ENCODE results near the gene VEGFC. TPM values are rescaled to one million over a fixed set of nuclear protein-coding genes. Genes with fewer than 3 reads are reported as not detected.
A peak's percentile ranks its signal among the peaks of the same experiment; 100 is the strongest.

VEGFC gene
- polyA plus RNA-seq, 1 donor, result 8.4 TPM

DNA sequence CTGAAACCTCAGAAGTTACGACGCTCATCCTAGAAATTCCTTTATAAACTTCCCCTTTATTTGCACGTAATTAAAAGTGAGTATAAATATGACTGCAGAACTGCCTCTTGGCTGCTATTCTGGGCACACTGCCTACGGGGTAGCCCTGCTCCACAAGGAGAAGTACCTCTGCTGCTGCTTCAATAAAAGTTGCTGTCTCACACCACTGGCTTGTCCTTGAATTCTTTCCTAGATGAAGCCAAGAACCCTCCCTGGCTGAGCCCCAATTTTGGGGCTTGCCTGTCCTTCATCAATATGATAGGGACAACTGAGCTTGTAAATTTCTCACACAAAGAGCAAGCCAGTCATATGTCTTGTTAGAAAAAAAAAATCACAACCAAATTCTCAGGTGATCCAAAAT, 115.8 kb downstream of the VEGFC start:
- DNase-seq, result no peak

DNA sequence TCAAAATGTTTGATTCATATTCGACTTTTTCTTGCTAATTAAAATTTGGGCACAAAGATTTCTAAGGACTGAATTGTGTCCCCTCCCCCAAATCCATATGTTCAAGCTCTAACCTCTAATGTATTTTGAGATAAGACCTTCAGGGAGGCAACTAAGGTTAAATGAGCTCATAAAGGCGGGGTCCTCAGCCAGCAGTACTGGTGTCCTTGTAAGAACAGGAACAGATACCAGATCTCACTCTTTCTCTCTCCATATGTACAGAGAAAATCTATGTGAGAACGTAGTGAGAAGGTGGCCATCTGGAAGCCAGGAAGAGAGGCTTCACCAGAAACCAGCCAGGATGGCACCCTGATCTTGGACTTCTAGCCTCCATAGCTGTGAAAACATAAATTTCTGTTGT, 116.9 kb downstream of the VEGFC start:
- no peak for DNase-seq

DNA sequence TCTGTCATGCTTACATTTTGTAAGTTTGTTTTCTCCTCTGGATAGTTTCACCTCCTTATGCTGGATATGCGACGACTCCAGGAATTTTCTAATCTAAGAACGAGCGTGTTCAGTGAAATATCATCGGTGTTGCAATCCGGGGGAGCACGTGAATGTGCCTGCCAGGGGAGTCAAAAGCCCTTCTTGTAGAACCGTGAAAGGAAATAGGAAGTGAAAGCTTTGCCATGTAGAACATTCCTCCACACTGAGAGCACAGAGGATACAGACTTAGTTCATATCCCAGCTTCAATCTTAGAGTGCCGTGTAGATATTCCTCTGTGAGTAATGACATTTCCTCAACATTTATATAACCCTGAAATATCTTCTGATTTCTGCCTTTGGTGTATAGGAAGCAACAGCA, 121.2 kb downstream of the VEGFC start:
- no peak for DNase-seq

DNA sequence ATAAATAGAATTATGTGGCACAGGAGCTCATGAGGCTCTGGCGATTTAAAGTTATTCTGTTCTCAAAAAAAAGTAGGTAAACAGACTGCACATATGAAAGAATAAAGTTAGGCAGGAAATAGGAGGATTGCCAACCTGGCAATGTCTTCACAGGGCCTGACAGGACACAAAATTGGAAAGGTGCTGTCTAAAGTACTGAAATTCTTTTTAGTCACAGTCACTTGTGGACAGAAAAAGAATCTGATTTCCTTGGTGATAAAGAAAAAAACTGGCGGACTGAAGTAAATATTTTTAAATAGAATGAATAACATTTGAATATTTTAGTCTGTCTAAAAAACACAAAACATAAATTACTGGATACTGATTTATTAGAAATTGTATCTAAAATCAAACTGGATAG, 124.4 kb downstream of the VEGFC start:
- DNase-seq, result no peak

DNA sequence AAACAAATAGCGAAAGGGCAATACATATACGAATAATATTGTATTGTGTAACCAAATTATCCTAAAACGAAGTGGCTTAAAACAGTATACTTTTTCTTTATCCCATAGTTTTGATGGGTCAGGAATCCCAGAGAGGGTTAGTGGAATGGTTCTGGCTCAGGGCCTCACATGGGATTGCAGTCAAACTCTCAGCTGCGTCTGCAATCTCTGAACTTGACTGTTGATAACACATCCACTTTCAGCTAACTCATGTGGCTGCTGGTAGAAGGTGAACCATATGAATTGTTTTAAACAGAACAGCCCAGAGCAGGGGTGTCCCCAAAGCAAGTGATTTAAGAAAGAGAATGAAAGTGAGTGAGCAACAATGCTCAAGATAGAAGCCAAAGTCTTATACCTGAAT, 127.8 kb downstream of the VEGFC start:
- no peak for DNase-seq

DNA sequence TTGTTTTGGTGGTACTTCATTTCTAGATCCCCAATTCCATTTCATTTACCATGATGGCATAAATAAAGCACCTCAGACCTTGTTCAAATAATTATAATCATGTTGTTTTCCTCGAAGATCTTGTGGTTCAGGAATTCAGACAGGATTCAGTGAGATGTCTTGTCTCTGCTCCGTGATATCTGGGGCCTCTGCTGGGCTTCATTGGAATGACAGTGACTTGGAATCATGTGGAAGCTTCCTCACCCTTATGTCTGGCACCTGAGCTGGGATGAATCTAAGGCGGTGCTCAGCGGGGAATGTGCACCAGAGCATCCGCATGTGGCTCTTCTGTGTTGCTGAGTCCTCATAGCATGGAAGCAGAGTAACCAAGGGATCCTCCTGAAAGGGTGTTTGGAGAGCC, 132.2 kb downstream of the VEGFC start:
- DNase-seq, result no peak

DNA sequence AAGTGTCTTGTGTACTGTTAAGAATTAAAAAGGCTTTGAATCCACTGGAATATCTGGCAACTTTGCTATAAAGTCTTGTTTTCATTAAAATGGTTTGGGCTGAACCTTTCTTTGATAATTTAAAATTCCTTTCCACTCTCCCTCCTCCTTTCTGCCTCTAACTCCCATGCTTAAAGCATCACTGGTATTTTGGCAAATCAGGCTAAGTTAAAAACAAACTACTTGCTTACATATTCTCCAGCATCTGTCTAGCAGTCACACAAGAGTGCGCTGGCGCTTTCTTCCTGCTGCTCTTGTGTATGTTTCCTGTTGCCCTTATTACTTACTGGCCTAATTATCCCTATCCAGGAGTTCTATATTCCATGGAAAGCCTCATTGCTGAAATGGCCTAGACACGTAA, 136.6 kb downstream of the VEGFC start:
- no peak for DNase-seq

DNA sequence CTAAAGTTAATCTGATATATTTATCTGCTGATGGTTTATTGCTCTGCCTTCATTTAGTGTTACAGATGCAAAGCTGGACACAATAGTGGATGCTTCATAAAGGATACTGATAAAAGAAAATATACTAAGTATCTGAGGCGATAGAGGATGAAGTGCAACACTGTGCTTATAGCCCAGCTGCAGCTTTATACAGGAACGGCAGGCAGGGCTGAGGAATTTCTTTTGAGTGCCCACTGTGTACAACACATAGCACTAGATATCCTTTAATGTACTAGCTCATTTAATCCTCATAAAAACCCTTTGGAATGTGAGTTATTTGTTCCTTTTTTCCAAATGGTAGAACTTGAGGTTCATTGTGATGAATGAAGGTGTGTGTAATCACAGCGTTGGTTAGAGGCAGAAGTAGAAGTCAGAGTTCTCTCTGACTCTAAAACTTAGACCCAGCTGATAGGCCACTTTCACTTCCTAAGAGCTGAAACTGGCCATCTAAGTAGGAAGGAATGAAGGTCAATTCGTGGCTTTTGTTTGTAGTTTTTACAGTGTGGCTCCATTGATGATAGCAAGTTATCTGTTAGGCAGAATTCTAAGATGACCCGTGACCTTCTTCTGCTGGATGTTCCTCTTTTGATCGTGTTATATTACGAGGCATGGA, 138.0 kb downstream of the VEGFC start:
- no peak for DNase-seq

DNA sequence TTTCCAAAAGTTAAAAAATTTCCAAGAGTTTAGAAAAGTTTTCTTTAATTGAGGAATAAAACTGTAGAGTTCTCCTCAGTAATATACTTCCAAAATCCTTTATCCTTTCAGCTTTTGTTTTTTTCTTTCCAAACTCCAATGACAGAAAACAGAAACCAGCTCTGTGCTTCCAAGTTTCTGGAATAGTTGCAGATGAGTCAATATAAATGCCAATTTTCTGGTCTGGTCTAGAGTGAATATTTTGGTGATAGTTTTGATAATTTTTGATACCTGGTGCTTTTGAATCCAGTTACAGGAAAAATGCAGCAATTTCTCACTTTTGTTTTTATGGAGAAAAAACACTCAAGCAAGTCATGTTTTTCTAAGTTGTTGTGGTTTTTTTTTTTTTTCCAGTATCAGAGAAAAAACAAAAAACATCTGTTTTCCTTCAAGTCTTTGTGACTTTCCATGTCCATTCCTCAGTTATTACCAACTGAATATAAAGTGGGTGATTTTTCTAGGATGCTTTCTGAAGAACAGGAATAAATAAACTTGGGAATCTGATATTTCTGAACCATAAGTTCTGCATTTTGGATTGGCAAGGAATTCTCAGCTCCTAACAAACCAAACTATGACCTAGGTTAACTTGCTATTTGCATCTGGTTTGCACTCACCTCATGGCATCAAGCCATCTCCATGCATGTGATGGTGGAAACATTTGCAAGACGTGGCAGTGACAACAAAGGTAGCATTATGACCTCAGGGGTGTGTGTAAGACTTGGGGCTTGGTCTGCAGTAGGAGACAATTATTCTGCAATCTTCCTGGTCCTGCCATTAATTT, 139.1 kb downstream of the VEGFC start:
- peak; percentile 11 for DNase-seq

DNA sequence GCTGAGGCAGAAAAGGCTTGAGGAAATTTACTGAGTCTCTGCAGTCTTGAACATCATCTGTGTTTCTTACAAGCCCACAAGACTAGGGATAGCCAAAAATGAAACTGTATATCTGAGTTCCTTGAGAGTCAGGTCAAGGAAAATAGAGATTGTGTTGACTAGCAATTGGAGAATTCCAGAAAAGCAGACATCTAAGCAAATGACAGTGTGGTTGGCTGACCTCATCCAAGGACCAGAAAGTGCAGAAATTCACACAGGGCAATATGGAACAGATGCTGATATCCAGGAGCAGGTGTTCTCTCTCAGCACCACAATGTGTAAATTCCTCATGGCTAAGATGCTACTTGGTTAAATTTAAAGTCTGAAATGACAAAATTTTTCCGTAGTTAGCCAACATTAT, 146.4 kb downstream of the VEGFC start:
- DNase-seq, result no peak

DNA sequence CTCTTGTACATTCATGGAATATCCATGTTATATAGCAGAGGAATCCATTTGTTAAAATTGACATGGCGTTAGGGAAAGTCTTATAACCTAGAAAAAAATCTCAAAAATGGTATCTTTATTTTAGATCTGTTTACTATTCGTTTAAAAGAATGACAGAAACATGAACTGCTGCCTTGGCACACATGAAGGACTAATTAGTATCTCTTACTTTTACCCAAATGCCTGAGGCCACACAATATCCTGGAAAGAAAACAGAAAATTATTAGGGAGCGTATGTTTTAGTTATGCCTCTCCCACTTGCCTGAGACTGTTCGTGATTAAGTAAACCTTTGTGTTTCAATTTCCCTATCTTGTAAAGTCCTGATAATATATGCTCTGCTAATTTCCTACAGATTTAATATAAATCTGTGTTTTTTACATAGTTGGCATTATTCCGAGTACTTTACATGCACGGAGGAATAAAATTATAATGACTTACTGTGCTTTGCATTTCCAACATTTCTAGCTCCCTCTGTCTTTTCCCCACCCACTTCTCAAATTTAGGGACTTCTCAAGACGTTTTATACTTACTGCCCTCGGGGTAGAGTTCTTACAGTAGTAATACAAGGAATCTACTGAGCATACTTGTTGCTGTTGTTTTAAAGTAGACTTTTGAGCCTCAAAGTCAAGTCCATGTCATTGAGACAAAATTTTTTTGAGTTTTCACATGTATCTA, 147.3 kb downstream of the VEGFC start:
- no peak for DNase-seq

DNA sequence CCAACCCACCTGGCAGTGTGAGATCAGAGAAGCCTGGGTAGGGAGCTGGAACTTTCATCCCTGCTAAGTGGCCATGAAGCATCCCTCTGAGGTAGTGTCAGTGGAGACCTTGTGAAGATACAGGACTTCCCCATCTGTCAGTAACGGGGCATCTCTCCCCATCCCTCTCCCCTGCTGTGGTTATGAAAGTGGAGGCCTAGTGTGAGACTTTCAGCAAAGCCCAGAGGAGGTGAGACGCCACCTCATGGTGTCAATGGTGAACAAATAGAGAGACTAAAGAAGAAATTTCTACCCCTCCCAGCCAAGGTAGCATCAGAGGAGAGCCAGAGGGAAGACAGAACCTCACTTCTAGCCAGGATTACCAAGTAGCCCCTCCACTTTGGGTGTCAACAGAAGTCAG, 150.2 kb downstream of the VEGFC start:
- no peak for DNase-seq

DNA sequence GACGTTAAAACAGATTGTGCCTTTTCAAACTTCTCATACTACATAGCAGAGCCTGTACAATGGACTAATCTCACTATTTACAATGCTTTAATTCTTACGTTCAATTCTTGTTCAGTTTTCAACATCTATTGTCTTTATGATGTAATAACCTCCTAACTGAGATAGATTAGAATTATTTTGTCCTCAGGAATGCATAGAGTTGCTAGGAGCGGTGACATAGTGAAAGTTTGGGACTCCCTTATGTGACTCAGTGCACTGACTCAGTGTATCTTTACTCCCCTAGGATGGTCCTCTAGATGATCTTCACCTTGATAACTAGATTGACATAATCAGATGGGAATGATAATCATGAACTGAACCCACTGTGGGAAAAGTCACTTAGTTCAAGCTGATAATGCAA, 151.5 kb downstream of the VEGFC start:
- DNase-seq, result no peak

DNA sequence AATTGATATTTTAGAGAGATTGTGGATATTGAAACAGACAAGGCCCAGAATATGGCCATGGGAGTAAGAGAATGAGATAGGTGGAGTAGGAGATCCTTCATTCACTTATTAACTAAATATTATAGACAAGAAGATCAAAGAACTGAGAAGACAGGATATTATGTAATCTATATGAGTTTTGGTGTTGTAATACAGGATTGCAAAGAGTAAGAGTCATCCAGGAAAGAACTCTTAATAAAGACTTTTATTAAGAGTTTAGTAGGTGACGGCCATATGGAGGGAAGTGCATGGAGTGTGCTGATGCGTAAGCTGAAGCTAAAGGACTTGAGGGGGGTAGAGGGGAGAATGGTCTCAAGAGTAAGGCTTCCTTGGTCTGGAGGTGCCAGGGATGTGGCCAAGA, 153.7 kb downstream of the VEGFC start:
- no peak for DNase-seq

DNA sequence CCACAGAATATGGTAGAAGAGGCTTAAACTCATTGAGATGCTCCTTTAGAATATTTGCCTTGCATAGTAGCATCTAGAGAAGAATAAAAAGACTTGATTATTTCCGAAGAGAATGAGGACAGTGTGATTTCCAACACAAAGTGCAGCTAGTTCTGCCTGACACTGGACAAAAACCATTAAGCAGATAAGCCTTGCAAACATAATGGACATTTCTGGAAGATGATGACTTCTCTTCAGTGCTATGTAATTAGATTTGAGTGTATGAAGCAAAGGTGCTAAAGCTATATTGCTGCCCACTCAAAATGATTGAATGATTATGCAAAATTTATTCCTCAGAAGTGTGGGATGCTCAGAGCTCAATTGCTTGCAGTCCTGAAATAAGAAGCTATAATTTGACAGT, 156.4 kb downstream of the VEGFC start:
- DNase-seq, result no peak

DNA sequence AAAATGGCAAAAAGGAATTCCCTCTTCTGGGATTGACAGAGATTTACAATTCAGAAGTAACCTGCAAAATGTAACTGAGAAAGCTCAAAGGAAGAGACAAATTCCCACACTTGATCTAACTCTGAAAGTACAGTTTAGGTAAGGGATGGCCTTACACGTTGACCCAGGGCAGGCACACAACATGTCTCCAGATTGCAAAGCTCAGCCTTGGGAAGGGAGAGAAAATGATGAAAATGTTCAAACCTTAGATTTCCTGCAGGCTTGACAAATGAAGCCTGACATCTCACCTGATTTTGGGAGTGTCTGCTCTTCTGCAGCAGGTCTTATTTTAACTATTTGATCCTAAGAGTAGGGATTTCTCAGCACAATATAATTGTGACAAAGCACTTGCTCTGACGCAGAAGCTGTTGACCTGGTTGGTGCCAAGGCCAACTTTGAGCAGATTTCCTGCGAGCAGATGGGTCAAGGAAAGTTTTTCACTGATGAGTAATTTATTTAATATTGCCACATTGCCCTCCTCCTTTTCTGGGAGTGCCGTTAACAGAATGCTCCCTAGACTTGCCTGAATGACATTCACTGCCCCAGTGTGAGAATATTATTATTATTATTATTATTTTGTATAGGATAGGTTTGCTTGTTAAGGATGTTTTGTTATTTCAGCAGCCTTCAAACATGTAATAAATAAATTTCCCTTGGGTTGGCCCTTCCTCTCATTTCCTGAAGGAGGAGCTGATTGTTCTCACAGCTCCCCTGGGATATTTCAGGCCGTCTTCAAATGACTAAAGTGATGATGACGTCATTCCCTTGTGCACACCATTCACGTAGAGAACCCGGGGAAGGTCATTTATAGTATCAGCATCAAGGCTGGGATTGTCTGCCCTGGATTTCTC, 157.1 kb downstream of the VEGFC start:
- DNase-seq, result no peak

Data from hindlimb muscle (tissue), 1 donor.